SHP77 treated with DMSO at 0.1 percent for 48 hours (cell line): ENCODE measurements around the gene NPAS3.
A peak's percentile ranks its signal among the peaks of the same experiment; 100 is the strongest.

Source experiments
- DNase-seq: peaks from one replicate; lab custom pipeline; 2025; lab: John Stamatoyannopoulos, UW

NPAS3 gene

GRCh38 chr14:33332497-33332896 is 393.8 kb downstream of the NPAS3 start:
- DNase-seq = no peak

- no peak for DNase-seq
Observed at GRCh38 chr14:33335366-33335765, 396.7 kb downstream of the NPAS3 start.

- DNase-seq = no peak
Observed at GRCh38 chr14:33342299-33342974, 403.8 kb downstream of the NPAS3 start.

- no peak for DNase-seq
Observed at GRCh38 chr14:33343016-33343415, 404.3 kb downstream of the NPAS3 start.

- no peak for DNase-seq
Observed at GRCh38 chr14:33347796-33348195, 409.1 kb downstream of the NPAS3 start.

GRCh38 chr14:33348510-33348909 is 409.8 kb downstream of the NPAS3 start:
- DNase-seq = no peak

- DNase-seq = no peak
Observed at GRCh38 chr14:33349871-33350270, 411.2 kb downstream of the NPAS3 start.

GRCh38 chr14:33350366-33350990 is 411.8 kb downstream of the NPAS3 start:
- DNase-seq = no peak

GRCh38 chr14:33352821-33353220 is 414.1 kb downstream of the NPAS3 start:
- no peak for DNase-seq

GRCh38 chr14:33356181-33356580 is 417.5 kb downstream of the NPAS3 start:
- DNase-seq = no peak

GRCh38 chr14:33357225-33358010 is 418.7 kb downstream of the NPAS3 start:
- peak; percentile 58 for DNase-seq

GRCh38 chr14:33359288-33359881 is 420.7 kb downstream of the NPAS3 start:
- no peak for DNase-seq

- no peak for DNase-seq
Observed at GRCh38 chr14:33362934-33363333, 424.3 kb downstream of the NPAS3 start.

GRCh38 chr14:33363682-33364081 is 425.0 kb downstream of the NPAS3 start:
- no peak for DNase-seq

- no peak for DNase-seq
Observed at GRCh38 chr14:33364466-33364865, 425.8 kb downstream of the NPAS3 start.

- DNase-seq = no peak
Observed at GRCh38 chr14:33369041-33369440, 430.4 kb downstream of the NPAS3 start.

GRCh38 chr14:33369972-33370371 is 431.3 kb downstream of the NPAS3 start:
- DNase-seq = no peak

- no peak for DNase-seq
Observed at GRCh38 chr14:33370426-33370825, 431.7 kb downstream of the NPAS3 start.

- DNase-seq = no peak
Observed at GRCh38 chr14:33375196-33375595, 436.5 kb downstream of the NPAS3 start.

- DNase-seq = no peak
Observed at GRCh38 chr14:33375786-33376185, 437.1 kb downstream of the NPAS3 start.

- DNase-seq = peak; percentile 18
Observed at GRCh38 chr14:33376510-33376909, 437.8 kb downstream of the NPAS3 start.

- DNase-seq = no peak
Observed at GRCh38 chr14:33377596-33378390, 439.1 kb downstream of the NPAS3 start.
